Testis (tissue), 3 donors: ENCODE data around the gene CADPS2. TPM values are rescaled to one million over a fixed set of nuclear protein-coding genes. Genes with fewer than 3 reads are reported as not detected.

Source experiments
- DNase-seq: peaks from one replicate; pipeline ENCODE4 v3.0.0-alpha.2; 2019
- H3K27ac ChIP-seq, 2 donors: fragments of 200-600 bp; sonication (generic); one replicate each; pipeline ENCODE4 v1.5.1; 2019
- H3K27me3 ChIP-seq: fragments of 200-600 bp; sonication (generic); one replicate; pipeline ENCODE4 v1.5.1; 2019
- H3K36me3 ChIP-seq: fragments of 200-600 bp; sonication (generic); one replicate; pipeline ENCODE4 v1.5.1; 2017; ENCODE audit warnings: low read depth; ENCODE audit errors: missing control alignments
- H3K4me1 ChIP-seq: fragments of 200-600 bp; sonication (generic); one replicate; pipeline ENCODE4 v1.5.1; 2019
- H3K4me3 ChIP-seq, 2 donors: fragments of 200-600 bp; sonication (generic); one replicate each; pipeline ENCODE4 v1.5.1; 2017 to 2019
- H3K9me3 ChIP-seq: fragments of 200-600 bp; sonication (generic); one replicate; pipeline ENCODE4 v1.5.1; 2017
- POLR2A ChIP-seq: fragments of 450-650 bp; IDR thresholded peaks from one replicate; pipeline ENCODE4 v1.6.1; 2017; ENCODE audit warnings: antibody characterized with exemption, mild to moderate bottlenecking, moderate library complexity
- WGBS, 2 donors: methylation state at CpG; one replicate each; pipeline ENCODE4 v1.1.5; 2018; 5-methylcytosine and 5-hydroxymethylcytosine counted together
- intact Hi-C: fragments of 100-400 bp; cut with DNase I; formaldehyde crosslinking; loops from one replicate; pipeline ENCODE4 v1.15.1; 2023; ENCODE audit warnings: low total_unique reads
- polyA plus RNA-seq: library from polyadenylated mRNA; stranded (reverse); fragments of 350-450 nt; fragmentation: Illumina TruSeq; extraction: RNeasy Lipid Tissue Mini Kit (QIAGEN cat#74804); gene quantifications from one replicate; pipeline ENCODE4 v1.2.3, GENCODE V29; 2014; ENCODE audit warnings: low read depth, low replicate concordance; ENCODE audit not compliant: insufficient read depth
- total RNA-seq, 2 donors: library from RNA; depleted of rRNA; stranded (reverse); fragments of >200 nt; gene quantifications; one replicate each; pipeline ENCODE4 v1.2.3, GENCODE V29; 2016
- TF ChIP-seq, protein P1 (sequence below), 3 experiments: fragments of 450-650 bp in 2 of 3; fragments of 200-600 bp in 1 of 3; sonication (generic) in 1 of 3; IDR thresholded peaks; one replicate each; pipeline ENCODE4 v1.5.1; 2016 to 2019; ENCODE audit warnings: antibody characterized with exemption in 3 of 3, mild to moderate bottlenecking in 2 of 3, moderate library complexity in 1 of 3

Gene CADPS2
- total and polyA plus RNA-seq, 3 donors from 2014 or later, result 6.0 to 9.9 (median 9.3) TPM

GRCh38 chr7:122602800-122603199 is 283.5 kb downstream of the CADPS2 start:
- H3K36me3 ChIP-seq, result no peaks in the 10 kb centered on the region
- H3K4me3 ChIP-seq, result no peak overlapping the region
- H3K4me1 ChIP-seq, result no peaks in the 10 kb centered on the region
- no peak for TF ChIP-seq POLR2A
- TF ChIP-seq, protein P1, sequence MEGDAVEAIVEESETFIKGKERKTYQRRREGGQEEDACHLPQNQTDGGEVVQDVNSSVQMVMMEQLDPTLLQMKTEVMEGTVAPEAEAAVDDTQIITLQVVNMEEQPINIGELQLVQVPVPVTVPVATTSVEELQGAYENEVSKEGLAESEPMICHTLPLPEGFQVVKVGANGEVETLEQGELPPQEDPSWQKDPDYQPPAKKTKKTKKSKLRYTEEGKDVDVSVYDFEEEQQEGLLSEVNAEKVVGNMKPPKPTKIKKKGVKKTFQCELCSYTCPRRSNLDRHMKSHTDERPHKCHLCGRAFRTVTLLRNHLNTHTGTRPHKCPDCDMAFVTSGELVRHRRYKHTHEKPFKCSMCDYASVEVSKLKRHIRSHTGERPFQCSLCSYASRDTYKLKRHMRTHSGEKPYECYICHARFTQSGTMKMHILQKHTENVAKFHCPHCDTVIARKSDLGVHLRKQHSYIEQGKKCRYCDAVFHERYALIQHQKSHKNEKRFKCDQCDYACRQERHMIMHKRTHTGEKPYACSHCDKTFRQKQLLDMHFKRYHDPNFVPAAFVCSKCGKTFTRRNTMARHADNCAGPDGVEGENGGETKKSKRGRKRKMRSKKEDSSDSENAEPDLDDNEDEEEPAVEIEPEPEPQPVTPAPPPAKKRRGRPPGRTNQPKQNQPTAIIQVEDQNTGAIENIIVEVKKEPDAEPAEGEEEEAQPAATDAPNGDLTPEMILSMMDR (IDR thresholded peaks at IDR 0.05), result no peak
- no peak overlapping the region for H3K27ac ChIP-seq
- intact Hi-C loops, result no loop called here
- 44 to 80% methylated on average over 2 of the region's 2 CpGs for WGBS, 2 donors
- no peaks in the 10 kb centered on the region for H3K9me3 ChIP-seq
- no peak for DNase-seq
- H3K27me3 ChIP-seq, result no peaks in the 10 kb centered on the region

- Histone ChIP-seq H3K36me3 (no peaks in the 10 kb centered on the region), H3K4me1 (no peaks in the 10 kb centered on the region), H3K27me3 (no peaks in the 10 kb centered on the region), H3K27ac (no peak overlapping the region), H3K9me3 (no peaks in the 10 kb centered on the region), H3K4me3 (no peak overlapping the region)
- TF ChIP-seq, protein P1 (IDR thresholded peaks at IDR 0.05), result no peak
- no peak for TF ChIP-seq POLR2A
- intact Hi-C loops, result no loop called here
- 53 to 59% methylated on average over 2 of the region's 2 CpGs for WGBS, 2 donors
- no peak for DNase-seq
These were observed 285.6 kb downstream of the CADPS2 start for GRCh38 chr7:122600630-122601029.

DNA sequence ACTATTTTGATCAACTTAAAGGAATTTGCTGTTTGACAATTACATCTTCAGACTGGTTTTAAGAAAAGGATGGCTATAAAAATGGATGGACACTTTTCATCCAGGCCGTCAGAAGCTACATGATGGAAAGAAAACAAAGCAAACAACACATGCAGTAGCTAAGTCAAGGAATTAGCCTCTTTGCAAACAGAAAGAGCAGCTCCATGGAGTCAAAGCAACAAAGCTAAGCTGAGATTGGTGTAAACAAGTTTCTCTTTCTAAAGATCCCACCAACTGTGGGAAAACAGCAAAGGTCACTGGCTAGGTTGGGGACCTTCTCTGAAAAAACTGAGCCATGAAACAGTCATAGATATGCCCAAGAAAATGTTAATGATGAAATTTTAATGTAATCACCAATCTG is 286.2 kb downstream of the CADPS2 start:
- Histone ChIP-seq H3K9me3 (no peaks in the 10 kb centered on the region), H3K4me1 (no peaks in the 10 kb centered on the region), H3K4me3 (no peak overlapping the region), H3K36me3 (no peaks in the 10 kb centered on the region), H3K27ac (no peak overlapping the region), H3K27me3 (no peaks in the 10 kb centered on the region)
- intact Hi-C loops, result no loop called here
- no peak for DNase-seq
- TF ChIP-seq, protein P1 (IDR thresholded peaks at IDR 0.05), result no peak
- TF ChIP-seq POLR2A, result no peak
- 80 to 97% methylated on average over 1 of the region's 1 CpG for WGBS, 2 donors

DNA sequence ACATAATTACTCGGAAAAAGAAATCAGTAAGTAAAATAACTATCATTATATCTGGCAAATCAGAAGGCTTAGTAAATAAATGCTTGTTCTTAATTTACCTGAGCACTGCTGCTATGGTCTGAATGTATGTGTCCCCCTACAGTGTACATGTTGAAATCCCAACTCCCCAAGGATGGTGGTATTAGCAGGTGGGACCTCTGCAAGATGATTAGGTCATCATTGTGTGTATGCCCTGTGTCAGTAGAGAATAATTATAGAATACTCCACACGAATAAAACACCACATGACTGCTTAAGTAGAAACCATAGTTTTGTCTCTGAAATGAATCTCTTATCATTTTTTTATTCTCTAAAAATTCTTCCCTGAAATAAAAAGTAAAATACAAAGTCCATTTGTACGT is 289.0 kb downstream of the CADPS2 start:
- DNase-seq, result no peak
- Histone ChIP-seq H3K36me3 (no peaks in the 10 kb centered on the region), H3K27me3 (no peaks in the 10 kb centered on the region), H3K9me3 (no peaks in the 10 kb centered on the region), H3K4me3 (no peak overlapping the region), H3K4me1 (no peaks in the 10 kb centered on the region), H3K27ac (no peak overlapping the region)
- intact Hi-C loops, result no loop called here
- TF ChIP-seq, protein P1 (IDR thresholded peaks at IDR 0.05), result no peak
- no peak for TF ChIP-seq POLR2A
- 76 to 80% methylated on average over 3 of the region's 3 CpGs for WGBS, 2 donors

GRCh38 chr7:122595885-122596284 is 290.4 kb downstream of the CADPS2 start:
- H3K36me3 ChIP-seq, result no peaks in the 10 kb centered on the region
- H3K4me3 ChIP-seq, result no peak overlapping the region
- TF ChIP-seq POLR2A, result no peak
- TF ChIP-seq, protein P1 (IDR thresholded peaks at IDR 0.05), result no peak
- WGBS, 2 donors, result 86 to 95% methylated on average over 1 of the region's 1 CpG
- no peaks in the 10 kb centered on the region for H3K9me3 ChIP-seq
- H3K4me1 ChIP-seq, result no peaks in the 10 kb centered on the region
- H3K27me3 ChIP-seq, result no peaks in the 10 kb centered on the region
- intact Hi-C loops, result no loop called here
- DNase-seq, result no peak
- no peak overlapping the region for H3K27ac ChIP-seq
